SK-N-SH (cell line): ENCODE data around the gene ALX3.

Source experiments
- GATA2 ChIP-seq: sonication (generic); formaldehyde crosslinking; IDR thresholded peaks from 2 replicates; pipeline ENCODE4 v1.5.0; 2020; ENCODE audit warnings: mild to moderate bottlenecking, missing genetic modification reagents
- JUND ChIP-seq: IDR thresholded peaks from 2 replicates; pipeline ENCODE4 v1.4.0; 2012
- MEF2A ChIP-seq: IDR thresholded peaks from 2 replicates; pipeline ENCODE4 v1.4.0; 2012; ENCODE audit warnings: low read depth, borderline replicate concordance
- MXI1 ChIP-seq: IDR thresholded peaks from 2 replicates; pipeline ENCODE4 v1.6.1; 2012; ENCODE audit warnings: mild to moderate bottlenecking, low read depth, low read length, improper control_type of control experiment
- NRF1 ChIP-seq: IDR thresholded peaks from 2 replicates; pipeline ENCODE4 v1.6.1; 2012; ENCODE audit warnings: low read depth, mild to moderate bottlenecking, low read length
- POLR2AphosphoS5 ChIP-seq: IDR thresholded peaks from 2 replicates; pipeline ENCODE4 v1.6.1; 2012; ENCODE audit warnings: low read depth, low read length
- RXRA ChIP-seq: IDR thresholded peaks from 2 replicates; pipeline ENCODE4 v1.4.0; 2012; ENCODE audit warnings: low read depth, mild to moderate bottlenecking, borderline replicate concordance
- TAF1 ChIP-seq: IDR thresholded peaks from 2 replicates; pipeline ENCODE4 v1.6.1; 2012; ENCODE audit warnings: low read depth, mild to moderate bottlenecking, low read length, moderate library complexity, borderline replicate concordance
- TF ChIP-seq, protein P1 (sequence below): fragments of 200-600 bp; sonication (generic); IDR thresholded peaks from 2 replicates; pipeline ENCODE4 v1.6.1; 2017; ENCODE audit warnings: antibody characterized with exemption, mild to moderate bottlenecking, moderate library complexity
- TF ChIP-seq, protein P2 (sequence below): IDR thresholded peaks from 2 replicates; pipeline ENCODE4 v1.4.0; 2012; ENCODE audit warnings: low read depth

GRCh38 chr1:110033421-110033820 lies 37.1 kb downstream of the ALX3 start:
- TF ChIP-seq MXI1 (no peak), POLR2AphosphoS5 (no peak), TAF1 (no peak), NRF1 (no peak), GATA2 (CRISPR knock-in tag) (no peak), JUND (no peak), MEF2A (no peak), RXRA (no peak)
- TF ChIP-seq, protein P1, sequence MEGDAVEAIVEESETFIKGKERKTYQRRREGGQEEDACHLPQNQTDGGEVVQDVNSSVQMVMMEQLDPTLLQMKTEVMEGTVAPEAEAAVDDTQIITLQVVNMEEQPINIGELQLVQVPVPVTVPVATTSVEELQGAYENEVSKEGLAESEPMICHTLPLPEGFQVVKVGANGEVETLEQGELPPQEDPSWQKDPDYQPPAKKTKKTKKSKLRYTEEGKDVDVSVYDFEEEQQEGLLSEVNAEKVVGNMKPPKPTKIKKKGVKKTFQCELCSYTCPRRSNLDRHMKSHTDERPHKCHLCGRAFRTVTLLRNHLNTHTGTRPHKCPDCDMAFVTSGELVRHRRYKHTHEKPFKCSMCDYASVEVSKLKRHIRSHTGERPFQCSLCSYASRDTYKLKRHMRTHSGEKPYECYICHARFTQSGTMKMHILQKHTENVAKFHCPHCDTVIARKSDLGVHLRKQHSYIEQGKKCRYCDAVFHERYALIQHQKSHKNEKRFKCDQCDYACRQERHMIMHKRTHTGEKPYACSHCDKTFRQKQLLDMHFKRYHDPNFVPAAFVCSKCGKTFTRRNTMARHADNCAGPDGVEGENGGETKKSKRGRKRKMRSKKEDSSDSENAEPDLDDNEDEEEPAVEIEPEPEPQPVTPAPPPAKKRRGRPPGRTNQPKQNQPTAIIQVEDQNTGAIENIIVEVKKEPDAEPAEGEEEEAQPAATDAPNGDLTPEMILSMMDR: no peak
- TF ChIP-seq, protein P2, sequence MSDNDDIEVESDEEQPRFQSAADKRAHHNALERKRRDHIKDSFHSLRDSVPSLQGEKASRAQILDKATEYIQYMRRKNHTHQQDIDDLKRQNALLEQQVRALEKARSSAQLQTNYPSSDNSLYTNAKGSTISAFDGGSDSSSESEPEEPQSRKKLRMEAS: no peak
